Sigmoid colon (tissue), 7 donors: Measurements from ENCODE around the gene MED29. TPM values are rescaled to one million over a fixed set of nuclear protein-coding genes. Genes with fewer than 3 reads are reported as not detected.

Experiments
- DNase-seq: peaks from one replicate; pipeline ENCODE4 v3.0.0-alpha.2; 2019
- H3K27ac ChIP-seq, 4 donors: fragments of 200-600 bp; sonication (generic); one replicate each; pipeline ENCODE4 v1.5.1; 2016 to 2019; ENCODE audit warnings: mild to moderate bottlenecking in 1 of 4
- H3K27me3 ChIP-seq, 3 donors: fragments of 200-600 bp; sonication (generic); one replicate each; pipeline ENCODE4 v1.5.1; 2019; ENCODE audit warnings: mild to moderate bottlenecking in 1 of 3
- H3K36me3 ChIP-seq, 4 donors: fragments of 200-600 bp; sonication (generic); one replicate each; pipeline ENCODE4 v1.5.1; 2016 to 2019
- H3K4me1 ChIP-seq, 4 donors: fragments of 200-600 bp; sonication (generic); one replicate each; pipeline ENCODE4 v1.5.1; 2017 to 2019
- H3K4me3 ChIP-seq, 4 donors: fragments of 200-600 bp; sonication (generic); one replicate each; pipeline ENCODE4 v1.5.1; 2017 to 2019; ENCODE audit warnings: mild to moderate bottlenecking in 2 of 4, moderate library complexity in 1 of 4
- H3K9me3 ChIP-seq, 4 donors: fragments of 200-600 bp in 3 of 4; sonication (generic) in 3 of 4; one replicate each; pipeline versions ENCODE4 v1.5.1 to v1.6.1; 2013 to 2019
- EP300 ChIP-seq, 4 donors: sonication (generic); formaldehyde crosslinking; IDR thresholded peaks; one replicate each; pipeline ENCODE4 v1.6.1; 2017; ENCODE audit warnings: antibody characterized with exemption in 4 of 4
- POLR2A ChIP-seq, 2 donors: fragments of 450-650 bp; IDR thresholded peaks; one replicate each; pipeline ENCODE4 v1.6.1; 2016; ENCODE audit warnings: antibody characterized with exemption in 2 of 2, mild to moderate bottlenecking in 2 of 2, moderate library complexity in 2 of 2
- POLR2AphosphoS5 ChIP-seq, 4 donors: sonication (generic); formaldehyde crosslinking; IDR thresholded peaks; one replicate each; pipeline ENCODE4 v1.6.1; 2017; ENCODE audit warnings: antibody characterized with exemption in 4 of 4
- WGBS, 2 donors: extraction: QIAGEN DNeasy Blood & Tissue Kit; methylation state at CpG; one replicate each; pipeline ENCODE4 v1.1.7; 2013; 5-methylcytosine and 5-hydroxymethylcytosine counted together
- intact Hi-C: fragments of 100-400 bp; cut with DNase I; formaldehyde crosslinking; loops from one replicate; pipeline ENCODE4 v1.15.1; 2023
- polyA plus RNA-seq, 3 donors: library from polyadenylated mRNA; stranded (reverse); fragments of 200-250 nt; gene quantifications; one replicate each; pipeline ENCODE4 v1.2.3, GENCODE V29; 2013
- total RNA-seq, 4 donors: library from RNA; depleted of rRNA; stranded (reverse); fragments of >200 nt; gene quantifications; one replicate each; pipeline ENCODE4 v1.1.0, GENCODE V29; 2016
- TF ChIP-seq, protein P1 (sequence below), 4 experiments: fragments of 450-650 bp in 3 of 4; fragments of 200-600 bp in 1 of 4; IDR thresholded peaks; one replicate each; pipeline ENCODE4 v1.5.1; 2016 to 2019; ENCODE audit warnings: antibody characterized with exemption in 4 of 4, mild to moderate bottlenecking in 3 of 4, moderate library complexity in 2 of 4
- donor health status: healthy with polysubstance abuse.
- donor health status: Bipolar disorder and iron deficiency.
- donor health status: healthy.

MED29 gene
- total and polyA plus RNA-seq, 7 donors, result 22.8 to 44.6 (median 31.0) TPM

DNA sequence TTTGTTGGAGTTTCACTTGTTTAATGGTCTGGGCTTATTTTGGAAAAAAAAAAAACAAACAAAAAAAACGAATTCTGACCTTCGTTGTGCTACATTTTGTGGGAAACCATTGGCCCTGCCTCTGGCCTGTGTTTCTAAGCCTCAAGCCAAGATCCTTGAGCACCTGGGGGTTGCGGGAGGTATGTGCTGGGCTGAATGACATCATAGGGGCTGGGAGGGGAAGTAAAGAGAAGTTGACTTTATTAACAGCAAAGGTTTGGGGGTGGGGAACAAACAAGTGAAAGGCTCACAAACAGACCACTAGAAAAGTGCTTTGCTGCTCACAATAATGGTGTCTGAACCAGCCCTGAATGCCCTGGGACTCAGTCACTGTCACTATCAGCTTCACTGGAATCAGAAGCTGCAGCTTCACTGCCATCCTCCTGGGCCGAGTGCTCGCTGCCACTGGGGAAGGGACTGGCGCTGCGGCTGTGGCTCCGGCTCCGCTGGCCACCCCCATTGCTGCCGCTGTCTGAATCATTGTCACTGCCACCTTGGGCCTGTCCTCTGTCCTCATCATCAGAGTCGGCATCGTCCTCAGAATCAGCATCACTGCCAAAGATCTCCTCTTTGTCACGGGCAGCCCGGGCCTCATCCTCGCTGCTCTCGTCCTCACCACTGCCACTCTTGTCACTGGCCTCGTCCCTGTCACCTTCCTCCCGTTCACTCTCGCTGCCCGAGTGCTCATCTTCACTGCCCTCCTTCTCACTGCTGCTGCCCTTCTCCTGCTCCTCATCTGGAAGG is 5.4 kb upstream of the MED29 start:
- TF ChIP-seq POLR2AphosphoS5 (IDR thresholded peaks at IDR 0.05) (no peak), EP300 (IDR thresholded peaks at IDR 0.05) (no peak), POLR2A (IDR thresholded peaks at IDR 0.05) (no peak)
- TF ChIP-seq, protein P1, sequence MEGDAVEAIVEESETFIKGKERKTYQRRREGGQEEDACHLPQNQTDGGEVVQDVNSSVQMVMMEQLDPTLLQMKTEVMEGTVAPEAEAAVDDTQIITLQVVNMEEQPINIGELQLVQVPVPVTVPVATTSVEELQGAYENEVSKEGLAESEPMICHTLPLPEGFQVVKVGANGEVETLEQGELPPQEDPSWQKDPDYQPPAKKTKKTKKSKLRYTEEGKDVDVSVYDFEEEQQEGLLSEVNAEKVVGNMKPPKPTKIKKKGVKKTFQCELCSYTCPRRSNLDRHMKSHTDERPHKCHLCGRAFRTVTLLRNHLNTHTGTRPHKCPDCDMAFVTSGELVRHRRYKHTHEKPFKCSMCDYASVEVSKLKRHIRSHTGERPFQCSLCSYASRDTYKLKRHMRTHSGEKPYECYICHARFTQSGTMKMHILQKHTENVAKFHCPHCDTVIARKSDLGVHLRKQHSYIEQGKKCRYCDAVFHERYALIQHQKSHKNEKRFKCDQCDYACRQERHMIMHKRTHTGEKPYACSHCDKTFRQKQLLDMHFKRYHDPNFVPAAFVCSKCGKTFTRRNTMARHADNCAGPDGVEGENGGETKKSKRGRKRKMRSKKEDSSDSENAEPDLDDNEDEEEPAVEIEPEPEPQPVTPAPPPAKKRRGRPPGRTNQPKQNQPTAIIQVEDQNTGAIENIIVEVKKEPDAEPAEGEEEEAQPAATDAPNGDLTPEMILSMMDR (IDR thresholded peaks at IDR 0.05), result no peak
- Histone ChIP-seq H3K27ac (no peak overlapping the region), H3K36me3 (peaks cover 43 to 89% (median 54%) of the 10 kb centered on the region in 4 donors), H3K9me3 (no peaks in the 10 kb centered on the region), H3K27me3 (no peaks in the 10 kb centered on the region), H3K4me3 (no peak overlapping the region), H3K4me1 (peaks cover 0 to 15% (median 13%) of the 10 kb centered on the region in 4 donors)
- no peak for DNase-seq
- WGBS, 2 donors, result 85 to 89% methylated on average over 20 of the region's 20 CpGs
- intact Hi-C loops, result no loop called here

DNA sequence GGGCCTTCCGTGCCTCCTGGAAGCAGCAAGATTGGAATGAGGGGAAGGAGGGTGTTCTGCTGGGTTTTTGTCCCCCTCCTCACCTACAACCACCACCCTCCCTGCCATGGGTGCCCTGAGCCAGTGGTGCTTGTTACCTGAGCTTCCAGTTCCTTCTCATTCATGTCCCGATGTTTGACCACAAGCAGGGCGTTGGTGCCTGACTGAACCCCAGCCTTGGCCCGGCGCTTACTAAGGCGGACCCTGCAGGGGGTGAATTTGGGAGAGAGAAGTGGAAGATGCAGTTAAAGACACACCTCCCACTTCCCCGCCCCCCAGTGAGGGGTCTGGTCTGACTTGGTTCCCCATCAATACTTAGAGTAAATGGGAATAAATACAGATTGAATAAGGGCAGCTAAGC is 4.6 kb upstream of the MED29 start:
- Histone ChIP-seq H3K27ac (no peak overlapping the region), H3K4me3 (no peak overlapping the region), H3K27me3 (no peaks in the 10 kb centered on the region), H3K9me3 (no peaks in the 10 kb centered on the region), H3K36me3 (peaks cover 35 to 82% (median 47%) of the 10 kb centered on the region in 4 donors), H3K4me1 (peaks cover 0 to 15% (median 14%) of the 10 kb centered on the region in 4 donors)
- 88 to 90% methylated on average over 7 of the region's 7 CpGs for WGBS, 2 donors
- TF ChIP-seq, protein P1 (IDR thresholded peaks at IDR 0.05), result no peak
- TF ChIP-seq EP300 (IDR thresholded peaks at IDR 0.05), result no peak
- no peak for TF ChIP-seq POLR2AphosphoS5 (IDR thresholded peaks at IDR 0.05)
- no peak for TF ChIP-seq POLR2A (IDR thresholded peaks at IDR 0.05)
- no peak for DNase-seq
- intact Hi-C loops, result no loop called here

DNA sequence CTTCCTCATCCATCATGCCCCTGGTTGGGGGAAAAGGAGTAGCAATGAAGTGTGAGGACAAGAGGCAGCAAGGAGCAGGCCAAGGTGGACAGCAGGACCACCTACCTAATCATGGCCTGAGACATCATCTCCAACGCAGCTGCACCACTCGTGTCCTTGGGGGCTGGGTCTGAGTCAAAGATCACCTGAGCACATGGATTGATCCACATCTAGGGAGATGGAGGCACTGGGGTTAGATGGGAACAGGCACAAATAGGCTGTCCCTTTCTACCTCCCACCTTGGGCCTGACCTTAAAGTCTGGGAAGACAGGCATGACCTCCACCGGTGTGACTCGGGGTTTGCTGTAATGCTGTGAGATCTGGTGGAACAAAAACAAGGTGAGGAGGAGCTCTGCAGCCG is 2.5 kb upstream of the MED29 start:
- TF ChIP-seq POLR2A (IDR thresholded peaks at IDR 0.05) (no peak), EP300 (IDR thresholded peaks at IDR 0.05) (no peak), POLR2AphosphoS5 (IDR thresholded peaks at IDR 0.05) (no peak)
- TF ChIP-seq, protein P1 (IDR thresholded peaks at IDR 0.05), result no peak
- DNase-seq, result no peak
- intact Hi-C loops, result no loop called here
- Histone ChIP-seq H3K4me1 (peaks cover 0 to 26% (median 26%) of the 10 kb centered on the region in 4 donors), H3K4me3 (no peak overlapping the region), H3K27ac (peak overlapping the region in 1 of 4 donors; percentile 100), H3K36me3 (peaks cover 20 to 66% (median 38%) of the 10 kb centered on the region in 4 donors), H3K27me3 (no peaks in the 10 kb centered on the region), H3K9me3 (no peaks in the 10 kb centered on the region)
- 84 to 94% methylated on average over 5 of the region's 5 CpGs for WGBS, 2 donors

DNA sequence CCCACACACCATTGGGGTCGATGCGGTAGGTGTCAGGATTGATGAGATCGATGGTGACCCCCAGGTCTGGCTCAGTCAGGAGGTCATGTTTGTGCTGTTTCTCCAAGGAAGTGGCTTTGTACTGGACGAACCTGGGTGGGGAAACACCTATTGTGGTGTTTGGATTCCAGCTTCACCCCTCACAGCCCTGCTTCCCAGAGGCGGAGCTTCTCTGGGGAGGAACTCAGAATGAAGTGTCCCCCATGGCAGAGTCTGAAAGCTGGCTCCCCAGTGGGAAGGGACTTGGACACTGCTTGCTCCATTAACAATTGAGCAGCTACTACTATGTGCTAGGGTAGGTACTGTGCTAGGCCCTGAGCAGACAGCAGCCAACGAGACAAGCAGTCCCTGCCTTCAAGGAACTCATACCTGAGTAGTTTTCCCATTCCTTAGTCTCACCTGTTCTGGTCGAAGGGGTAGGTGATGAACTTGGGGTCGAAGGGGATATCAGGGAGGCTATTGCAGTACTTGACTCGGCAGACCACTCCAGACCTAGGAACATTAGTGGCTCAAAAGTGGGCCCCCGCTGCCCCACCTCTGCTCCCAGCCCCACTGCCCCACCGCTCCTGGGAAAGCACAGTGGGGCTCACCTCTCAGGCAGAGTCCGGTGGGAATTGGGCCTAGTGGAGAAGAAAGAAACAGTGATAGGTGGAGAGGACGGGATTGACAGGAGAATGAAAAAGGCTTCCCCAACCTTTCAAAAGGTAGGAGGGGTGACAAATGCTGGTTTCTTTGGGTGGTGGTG is 1.4 kb upstream of the MED29 start:
- Histone ChIP-seq H3K27ac (peak overlapping the region; percentile 99 to 100 (median 100)), H3K9me3 (no peaks in the 10 kb centered on the region), H3K27me3 (no peaks in the 10 kb centered on the region), H3K4me3 (peak overlapping the region; percentile 71 to 98 (median 98)), H3K4me1 (peaks cover 0 to 26% (median 26%) of the 10 kb centered on the region in 4 donors), H3K36me3 (peaks cover 28 to 66% (median 40%) of the 10 kb centered on the region in 4 donors)
- intact Hi-C loops, result loop anchor here (2.0 to 5.0 kb wide), 3 partner anchors 47 to 92 kb away; partner anchors contain the start of genes SAMD4B, SUPT5H and TIMM50
- no peak for DNase-seq
- no peak for TF ChIP-seq EP300 (IDR thresholded peaks at IDR 0.05)
- TF ChIP-seq POLR2A (IDR thresholded peaks at IDR 0.05), result no peak
- TF ChIP-seq, protein P1 (IDR thresholded peaks at IDR 0.05), result no peak
- TF ChIP-seq POLR2AphosphoS5 (IDR thresholded peaks at IDR 0.05), result no peak
- WGBS, 2 donors, result 73 to 78% methylated on average over 13 of the region's 13 CpGs
